GM19455 (cell line): Measurements from ENCODE around the gene AARS2.

Source experiments
- ATAC-seq: cut with Tn5 transposase; IDR thresholded peaks from one replicate; pipeline ENCODE4 v1.9.1; 2021; ENCODE audit not compliant: unreplicated experiment

The AARS2 gene

DNA sequence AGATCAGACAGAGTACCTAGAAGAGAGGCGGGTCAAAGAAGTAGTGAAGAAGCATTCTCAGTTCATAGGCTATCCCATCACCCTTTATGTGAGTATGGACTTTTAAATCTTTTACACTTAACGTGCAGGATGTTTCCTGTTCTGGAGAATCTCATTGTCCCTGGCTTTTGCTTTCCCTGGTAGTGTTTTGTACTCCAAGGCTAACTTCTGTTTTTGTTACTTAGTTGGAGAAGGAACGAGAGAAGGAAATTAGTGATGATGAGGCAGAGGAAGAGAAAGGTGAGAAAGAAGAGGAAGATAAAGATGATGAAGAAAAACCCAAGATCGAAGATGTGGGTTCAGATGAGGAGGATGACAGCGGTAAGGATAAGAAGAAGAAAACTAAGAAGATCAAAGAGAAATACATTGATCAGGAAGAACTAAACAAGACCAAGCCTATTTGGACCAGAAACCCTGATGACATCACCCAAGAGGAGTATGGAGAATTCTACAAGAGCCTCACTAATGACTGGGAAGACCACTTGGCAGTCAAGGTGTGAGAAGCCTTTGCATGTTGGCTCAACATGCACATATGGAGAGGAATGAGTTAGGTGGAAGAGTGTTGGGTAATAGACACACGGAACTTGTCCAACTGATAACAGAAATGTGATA lies 63.0 kb downstream of the AARS2 start:
- no peak for ATAC-seq
